Lung (tissue), 12 donors: Measurements from ENCODE around the gene P2RX4. TPM values are rescaled to one million over a fixed set of nuclear protein-coding genes. Genes with fewer than 3 reads are reported as not detected.

Experiments used
- ATAC-seq: fragments of 200-7000 bp; cut with Tn5 transposase; one replicate; pipeline ENCODE4 v1.9.1; 2020; ENCODE audit warnings: moderate number of reproducible peaks; ENCODE audit not compliant: insufficient read depth, low FRiP score
- DNase-seq, 3 donors: peaks; one replicate each; pipeline ENCODE4 v3.0.0-alpha.2; 2013 to 2017
- H3K27ac ChIP-seq, 2 donors: one replicate each; pipeline ENCODE4 v1.5.1; 2013; ENCODE audit warnings: mild to moderate bottlenecking in 2 of 2, moderate library complexity in 2 of 2, control low read depth in 1 of 2, inconsistent platforms in 1 of 2, low read depth in 1 of 2, low read length in 1 of 2
- H3K27me3 ChIP-seq, 3 donors: one replicate each; pipeline ENCODE4 v1.5.1; 2013; ENCODE audit warnings: low read length in 2 of 3; ENCODE audit not compliant: control insufficient read depth in 3 of 3, insufficient read depth in 3 of 3
- H3K36me3 ChIP-seq, 4 donors: one replicate each; pipeline ENCODE4 v1.5.1; 2013; ENCODE audit warnings: low read length in 4 of 4, mild to moderate bottlenecking in 1 of 4, moderate library complexity in 1 of 4; ENCODE audit not compliant: control insufficient read depth in 4 of 4, insufficient read depth in 4 of 4
- H3K4me1 ChIP-seq, 5 donors: one replicate each; pipeline ENCODE4 v1.5.1; 2013; ENCODE audit warnings: low read length in 5 of 5, mild to moderate bottlenecking in 2 of 5, moderate library complexity in 1 of 5; ENCODE audit not compliant: control insufficient read depth in 5 of 5, insufficient read depth in 5 of 5
- H3K4me3 ChIP-seq: one replicate; pipeline ENCODE4 v1.5.1; 2013; ENCODE audit warnings: mild to moderate bottlenecking, control low read depth, moderate library complexity
- H3K9ac ChIP-seq, 2 donors: one replicate each; pipeline ENCODE4 v1.5.1; 2013; ENCODE audit warnings: low read length in 2 of 2, control low read depth in 1 of 2; ENCODE audit not compliant: insufficient read depth in 1 of 2
- H3K9me3 ChIP-seq, 4 donors: one replicate each; pipeline ENCODE4 v1.5.1; 2013; ENCODE audit warnings: low read length in 3 of 4, mild to moderate bottlenecking in 1 of 4, moderate library complexity in 1 of 4; ENCODE audit not compliant: control insufficient read depth in 4 of 4, insufficient read depth in 3 of 4
- WGBS, 2 donors: extraction: QIAGEN DNeasy Blood & Tissue Kit; methylation state at CpG; one replicate each; pipeline ENCODE4 v1.1.7; 2013; 5-methylcytosine and 5-hydroxymethylcytosine counted together
- polyA plus RNA-seq, 2 donors: library from polyadenylated mRNA; stranded (reverse); fragments of 200-250 nt; gene quantifications; one replicate each; pipeline ENCODE4 v1.2.1, GENCODE V29; 2013
- total RNA-seq, 2 donors: library from RNA; depleted of rRNA in 1 of 2; stranded (reverse); fragments of >200 nt in 1 of 2; gene quantifications; one replicate each; pipeline ENCODE4 v1.2.1, GENCODE V29; 2014 to 2021
- TF ChIP-seq, protein P1 (sequence below): IDR thresholded peaks from 2 replicates; pipeline ENCODE4 v1.5.1; 2012; ENCODE audit warnings: mild to moderate bottlenecking; ENCODE audit errors: control extremely low read depth, extremely low read depth
- donor health status: control.
- donor health status: control.
- donor health status: Bipolar disorder and iron deficiency.
- donor health status: healthy.
- donor health status: DM: yes; HTN: yes; CAD: no.

Gene P2RX4
- total and polyA plus RNA-seq, 4 donors = 29.5 to 60.4 (median 46.4) TPM

- Histone ChIP-seq H3K36me3 (peaks cover 0 to 8% (median 0%) of the 10 kb centered on the region in 4 donors), H3K4me1 (peaks cover 0 to 12% (median 4%) of the 10 kb centered on the region in 5 donors), H3K27ac (no peak overlapping the region), H3K9me3 (no peaks in the 10 kb centered on the region), H3K9ac (no peak overlapping the region), H3K4me3 (no peak overlapping the region), H3K27me3 (no peaks in the 10 kb centered on the region)
- DNase-seq (no peak), ATAC-seq (no peak)
- WGBS, 2 donors = 84 to 96% methylated on average over 5 of the region's 5 CpGs
- TF ChIP-seq, protein P1, sequence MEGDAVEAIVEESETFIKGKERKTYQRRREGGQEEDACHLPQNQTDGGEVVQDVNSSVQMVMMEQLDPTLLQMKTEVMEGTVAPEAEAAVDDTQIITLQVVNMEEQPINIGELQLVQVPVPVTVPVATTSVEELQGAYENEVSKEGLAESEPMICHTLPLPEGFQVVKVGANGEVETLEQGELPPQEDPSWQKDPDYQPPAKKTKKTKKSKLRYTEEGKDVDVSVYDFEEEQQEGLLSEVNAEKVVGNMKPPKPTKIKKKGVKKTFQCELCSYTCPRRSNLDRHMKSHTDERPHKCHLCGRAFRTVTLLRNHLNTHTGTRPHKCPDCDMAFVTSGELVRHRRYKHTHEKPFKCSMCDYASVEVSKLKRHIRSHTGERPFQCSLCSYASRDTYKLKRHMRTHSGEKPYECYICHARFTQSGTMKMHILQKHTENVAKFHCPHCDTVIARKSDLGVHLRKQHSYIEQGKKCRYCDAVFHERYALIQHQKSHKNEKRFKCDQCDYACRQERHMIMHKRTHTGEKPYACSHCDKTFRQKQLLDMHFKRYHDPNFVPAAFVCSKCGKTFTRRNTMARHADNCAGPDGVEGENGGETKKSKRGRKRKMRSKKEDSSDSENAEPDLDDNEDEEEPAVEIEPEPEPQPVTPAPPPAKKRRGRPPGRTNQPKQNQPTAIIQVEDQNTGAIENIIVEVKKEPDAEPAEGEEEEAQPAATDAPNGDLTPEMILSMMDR = no peak
These were observed 39.8 kb upstream of the P2RX4 start for GRCh38 chr12:121170151-121170550.

DNA sequence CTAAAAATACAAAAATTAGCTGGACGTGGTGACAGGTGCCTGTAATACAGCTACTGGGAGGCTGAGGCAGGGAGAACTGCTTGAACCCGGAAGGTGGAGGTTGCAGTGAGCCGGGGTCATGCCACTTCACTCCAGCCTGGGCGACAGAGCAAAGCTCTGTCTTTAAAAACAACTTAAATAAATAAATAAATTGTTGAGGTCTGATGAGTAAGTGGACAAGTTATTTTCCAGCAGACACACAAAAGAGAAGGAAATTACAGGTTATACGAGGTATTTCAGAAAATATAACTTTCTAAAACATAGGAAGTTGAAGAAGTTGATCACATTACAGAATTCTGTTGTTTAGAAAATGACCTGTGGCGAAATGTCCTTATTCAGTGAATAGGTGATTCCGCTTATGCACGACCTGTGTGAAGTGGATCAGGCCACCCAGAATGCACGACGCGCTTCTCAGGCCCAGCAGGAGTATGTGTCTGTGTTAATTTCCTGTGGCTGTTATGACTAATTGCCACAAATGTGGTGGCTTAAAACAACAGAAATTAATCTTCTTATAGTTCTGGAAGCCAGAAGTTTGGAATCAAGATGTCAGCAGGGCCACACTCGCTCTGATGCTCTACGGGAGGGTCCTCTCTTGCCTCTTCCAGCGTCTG lies 39.2 kb upstream of the P2RX4 start:
- 82% methylated on average over 14 of the region's 14 CpGs for WGBS, 2 donors
- Histone ChIP-seq H3K4me1 (peaks cover 0 to 12% (median 4%) of the 10 kb centered on the region in 5 donors), H3K36me3 (peaks cover 0 to 4% (median 0%) of the 10 kb centered on the region in 4 donors), H3K9me3 (no peaks in the 10 kb centered on the region), H3K27me3 (no peaks in the 10 kb centered on the region), H3K27ac (no peak overlapping the region), H3K4me3 (no peak overlapping the region), H3K9ac (no peak overlapping the region)
- no peak for ATAC-seq
- no peak for DNase-seq
- TF ChIP-seq, protein P1 = no peak

DNA sequence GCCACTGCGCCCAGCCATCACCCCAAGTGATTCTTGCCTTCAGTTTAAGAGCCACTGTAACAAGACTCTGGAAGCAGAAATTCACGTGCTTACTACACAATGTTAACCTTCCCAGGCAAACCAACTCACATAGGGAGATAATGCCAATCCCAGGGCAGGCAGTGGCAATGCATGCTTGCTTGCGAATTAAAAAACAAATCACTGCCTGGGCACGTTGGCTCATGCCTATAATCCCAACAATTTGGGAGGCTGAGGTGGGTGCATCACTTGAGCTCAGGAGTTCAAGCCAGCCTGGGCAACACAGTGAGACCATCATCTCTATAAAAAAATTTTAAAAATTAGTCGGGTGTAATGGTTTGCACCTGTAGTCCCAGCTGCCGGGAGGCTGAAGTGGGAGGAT lies 37.8 kb upstream of the P2RX4 start:
- H3K9me3 ChIP-seq = no peaks in the 10 kb centered on the region
- ATAC-seq (no peak), DNase-seq (no peak)
- no peaks in the 10 kb centered on the region for H3K27me3 ChIP-seq
- TF ChIP-seq, protein P1 = no peak
- H3K9ac ChIP-seq = no peak overlapping the region
- peaks cover 0 to 3% (median 0%) of the 10 kb centered on the region in 4 donors for H3K36me3 ChIP-seq
- H3K4me3 ChIP-seq = no peak overlapping the region
- 94 to 98% methylated on average over 6 of the region's 6 CpGs for WGBS, 2 donors
- H3K27ac ChIP-seq = no peak overlapping the region
- peaks cover 0 to 12% (median 4%) of the 10 kb centered on the region in 5 donors for H3K4me1 ChIP-seq
